Chondrocyte (in vitro differentiated cells): ENCODE results near the gene TFAP2C. TPM values are rescaled to one million over a fixed set of nuclear protein-coding genes. Genes with fewer than 3 reads are reported as not detected.

Experiments used
- DNase-seq: peaks from one replicate; pipeline ENCODE4 v3.0.0; 2021; ENCODE audit warnings: mixed read lengths, low spot score
- H3K27ac Mint-ChIP-seq: one replicate; pipeline ENCODE4 v1.8.0; 2021; ENCODE audit warnings: mild to moderate bottlenecking, moderate library complexity, mixed read lengths; ENCODE audit not compliant: unreplicated experiment
- H3K27me3 Mint-ChIP-seq: 2 replicates; pipeline ENCODE4 v1.8.0; 2021; ENCODE audit warnings: low read depth, mixed read lengths
- H3K36me3 Mint-ChIP-seq: 2 replicates; pipeline ENCODE4 v1.8.0; 2021; ENCODE audit warnings: low read depth, mixed read lengths
- H3K4me1 Mint-ChIP-seq: 2 replicates; pipeline ENCODE4 v1.8.0; 2021; ENCODE audit warnings: low read depth, mild to moderate bottlenecking, mixed read lengths
- H3K4me3 Mint-ChIP-seq: one replicate; pipeline ENCODE4 v1.8.0; 2021; ENCODE audit warnings: mild to moderate bottlenecking, moderate library complexity, mixed read lengths; ENCODE audit not compliant: unreplicated experiment
- H3K9me3 Mint-ChIP-seq: 2 replicates; pipeline ENCODE4 v1.8.0; 2021; ENCODE audit warnings: low read depth, mixed read lengths
- long read RNA-seq: library from polyadenylated mRNA; stranded (forward); transcript quantifications from one replicate; pipeline ENCODE4 v2.0.0, GENCODE V29; 2021
- total RNA-seq: library from RNA; stranded (reverse); gene quantifications from 3 replicates; pipeline ENCODE4 v1.2.1, GENCODE V29; 2021
- TF ChIP-seq, protein P1 (sequence below): fragments of 200-600 bp; sonication (generic); IDR thresholded peaks from 2 replicates; pipeline ENCODE4 v1.5.0; 2021; ENCODE audit warnings: antibody characterized with exemption, mild to moderate bottlenecking, moderate library complexity

Gene TFAP2C
- total RNA-seq, result 4.8 to 36.2 TPM (median 5.2 TPM) in 3 replicates
- long read RNA-seq, transcript TFAP2C-201 (7 exons, 2,866 nt), result major isoform, 9 of 13 reads
- long read RNA-seq, partial matches to known transcripts, result 0 of 13 reads
- long read RNA-seq, other reads (novel, unspliced or antisense), result 4 of 13 reads

GRCh38 chr20:56628873-56629463, at the start of gene TFAP2C:
TFAP2C (plus strand) TSS chr20:56629306; CDS start chr20:56629545, 239 bp downstream.
- no peaks in the 10 kb centered on the region for H3K9me3 Mint-ChIP-seq
- H3K4me1 Mint-ChIP-seq, result peaks cover 42% of the 10 kb centered on the region
- TF ChIP-seq, protein P1, sequence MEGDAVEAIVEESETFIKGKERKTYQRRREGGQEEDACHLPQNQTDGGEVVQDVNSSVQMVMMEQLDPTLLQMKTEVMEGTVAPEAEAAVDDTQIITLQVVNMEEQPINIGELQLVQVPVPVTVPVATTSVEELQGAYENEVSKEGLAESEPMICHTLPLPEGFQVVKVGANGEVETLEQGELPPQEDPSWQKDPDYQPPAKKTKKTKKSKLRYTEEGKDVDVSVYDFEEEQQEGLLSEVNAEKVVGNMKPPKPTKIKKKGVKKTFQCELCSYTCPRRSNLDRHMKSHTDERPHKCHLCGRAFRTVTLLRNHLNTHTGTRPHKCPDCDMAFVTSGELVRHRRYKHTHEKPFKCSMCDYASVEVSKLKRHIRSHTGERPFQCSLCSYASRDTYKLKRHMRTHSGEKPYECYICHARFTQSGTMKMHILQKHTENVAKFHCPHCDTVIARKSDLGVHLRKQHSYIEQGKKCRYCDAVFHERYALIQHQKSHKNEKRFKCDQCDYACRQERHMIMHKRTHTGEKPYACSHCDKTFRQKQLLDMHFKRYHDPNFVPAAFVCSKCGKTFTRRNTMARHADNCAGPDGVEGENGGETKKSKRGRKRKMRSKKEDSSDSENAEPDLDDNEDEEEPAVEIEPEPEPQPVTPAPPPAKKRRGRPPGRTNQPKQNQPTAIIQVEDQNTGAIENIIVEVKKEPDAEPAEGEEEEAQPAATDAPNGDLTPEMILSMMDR, result no peak
- H3K4me3 Mint-ChIP-seq, result peak within 1 kb of the TSS; percentile 84
- H3K27ac Mint-ChIP-seq, result peak within 1 kb of the TSS; percentile 78
- peaks cover 7% of the 10 kb centered on the region for H3K36me3 Mint-ChIP-seq
- peaks cover 23% of the 10 kb centered on the region for H3K27me3 Mint-ChIP-seq
- peak; percentile 92 for DNase-seq

GRCh38 chr20:56580226-56580625, 48.9 kb upstream of the TFAP2C start:
- Mint-ChIP-seq H3K4me1 (no peaks in the 10 kb centered on the region), H3K27me3 (peaks cover 10% of the 10 kb centered on the region), H3K4me3 (no peak overlapping the region), H3K27ac (no peak overlapping the region), H3K9me3 (no peaks in the 10 kb centered on the region), H3K36me3 (no peaks in the 10 kb centered on the region)
- DNase-seq, result peak; percentile 76
- TF ChIP-seq, protein P1, result no peak

GRCh38 chr20:56581701-56582100, 47.4 kb upstream of the TFAP2C start:
- Mint-ChIP-seq H3K4me1 (no peaks in the 10 kb centered on the region), H3K27me3 (peaks cover 8% of the 10 kb centered on the region), H3K36me3 (no peaks in the 10 kb centered on the region), H3K4me3 (no peak overlapping the region), H3K9me3 (no peaks in the 10 kb centered on the region), H3K27ac (no peak overlapping the region)
- no peak for DNase-seq
- TF ChIP-seq, protein P1, result no peak

DNA sequence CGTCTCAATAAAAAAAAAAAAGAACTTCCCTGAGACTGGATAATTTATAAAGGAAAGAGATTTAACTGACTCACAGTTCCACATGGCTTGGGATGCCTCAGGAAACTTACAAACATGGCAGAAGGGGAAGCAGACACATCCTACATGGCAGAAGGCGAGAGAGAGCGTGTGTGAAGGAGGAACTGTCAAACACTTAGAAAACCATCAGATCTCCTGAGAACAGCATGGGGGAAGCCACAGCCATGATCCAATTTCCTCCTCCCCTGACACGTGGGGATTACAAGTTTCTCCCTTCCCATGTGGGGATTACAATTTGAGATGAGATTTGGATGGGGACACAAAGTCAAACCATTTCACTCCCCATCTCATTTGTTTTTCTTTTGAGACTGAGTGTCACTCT, 46.6 kb upstream of the TFAP2C start:
- H3K27ac Mint-ChIP-seq, result no peak overlapping the region
- H3K36me3 Mint-ChIP-seq, result no peaks in the 10 kb centered on the region
- H3K4me3 Mint-ChIP-seq, result no peak overlapping the region
- H3K4me1 Mint-ChIP-seq, result no peaks in the 10 kb centered on the region
- peaks cover 10% of the 10 kb centered on the region for H3K27me3 Mint-ChIP-seq
- no peaks in the 10 kb centered on the region for H3K9me3 Mint-ChIP-seq
- TF ChIP-seq, protein P1, result no peak
- no peak for DNase-seq

GRCh38 chr20:56584916-56585315, 44.2 kb upstream of the TFAP2C start:
- DNase-seq, result no peak
- Mint-ChIP-seq H3K4me3 (no peak overlapping the region), H3K9me3 (no peaks in the 10 kb centered on the region), H3K27me3 (peaks cover 14% of the 10 kb centered on the region), H3K27ac (no peak overlapping the region), H3K4me1 (no peaks in the 10 kb centered on the region), H3K36me3 (no peaks in the 10 kb centered on the region)
- TF ChIP-seq, protein P1, result no peak
